Panc1 (cell line): ENCODE data around the gene NAGA. TPM values are rescaled to one million over a fixed set of nuclear protein-coding genes. Genes with fewer than 3 reads are reported as not detected.

Experiments
- ATAC-seq: fragments of 200-7000 bp; cut with Tn5 transposase; 2 replicates; pipeline ENCODE4 v1.9.1; 2020; ENCODE audit warnings: mild to moderate bottlenecking, moderate library complexity
- BruUV-seq: library from RNA; stranded (reverse); fragments of 400-500 nt; replicated peaks from 2 replicates; lab custom pipeline; 2021; lab: Mats Ljungman, UMichigan
- CTCF ChIA-PET: fragments of 300-600 bp; sonication (Branson Sonifier 250); formaldehyde crosslinking; loops from one replicate; lab custom pipeline; 2022; ENCODE audit warnings: antibody characterized with exemption; lab: Charles Lee
- POLR2A ChIA-PET: fragments of 300-600 bp; sonication (Branson Sonifier 250); formaldehyde crosslinking; loops from one replicate; lab custom pipeline; 2022; ENCODE audit warnings: antibody characterized with exemption; lab: Charles Lee
- DNase-seq: peaks from one replicate; pipeline ENCODE4 v3.0.0-alpha.2; 2010; ENCODE audit warnings: low read depth, low spot score
- H3K27ac ChIP-seq: 2 replicates; pipeline ENCODE4 v1.5.1; 2011; ENCODE audit warnings: mild to moderate bottlenecking, low read length, inconsistent platforms
- H3K27me3 ChIP-seq: fragments of 200-500 bp; sonication (Bioruptor generic); 2 replicates; pipeline ENCODE4 v1.6.0; 2014; ENCODE audit warnings: low read length, inconsistent platforms; ENCODE audit not compliant: control insufficient read depth, insufficient read depth
- H3K36me3 ChIP-seq: fragments of 200-500 bp; sonication (Bioruptor generic); 2 replicates; pipeline ENCODE4 v1.5.1; 2014; ENCODE audit warnings: inconsistent platforms, mild to moderate bottlenecking, low read length, moderate library complexity; ENCODE audit not compliant: control insufficient read depth, insufficient read depth
- H3K4me1 ChIP-seq: 2 replicates; pipeline ENCODE4 v1.5.1; 2011; ENCODE audit warnings: inconsistent platforms, mild to moderate bottlenecking, low read length, moderate library complexity; ENCODE audit not compliant: control insufficient read depth, insufficient read depth
- H3K4me3 ChIP-seq, 2 experiments: 2 replicates each; pipeline ENCODE4 v1.5.1; 2011 to 2012; ENCODE audit warnings: low read depth in 2 of 2, low read length in 2 of 2, mild to moderate bottlenecking in 2 of 2, inconsistent platforms in 1 of 2, moderate library complexity in 1 of 2
- H3K9me3 ChIP-seq: fragments of 200-500 bp; sonication (Bioruptor generic); 2 replicates; pipeline ENCODE4 v1.5.1; 2014; ENCODE audit warnings: low read depth, mild to moderate bottlenecking, inconsistent platforms, low read length, moderate library complexity; ENCODE audit not compliant: control insufficient read depth, insufficient read depth
- POLR2AphosphoS5 ChIP-seq: IDR thresholded peaks from 2 replicates; pipeline ENCODE4 v1.6.1; 2012; ENCODE audit warnings: mild to moderate bottlenecking, low read depth, low read length, moderate library complexity
- REST ChIP-seq, 2 experiments: IDR thresholded peaks; 2 replicates each; pipeline ENCODE4 v1.6.1; 2011 to 2012; ENCODE audit warnings: low read depth in 2 of 2, control low read depth in 1 of 2, low read length in 1 of 2, mild to moderate bottlenecking in 1 of 2, moderate library complexity in 1 of 2; ENCODE audit not compliant: insufficient read depth in 1 of 2
- SIN3A ChIP-seq: IDR thresholded peaks from 2 replicates; pipeline ENCODE4 v1.6.1; 2012; ENCODE audit warnings: low read depth, mild to moderate bottlenecking, low read length, moderate library complexity, borderline replicate concordance; ENCODE audit not compliant: insufficient read depth
- TCF7L2 ChIP-seq: IDR thresholded peaks from 2 replicates; pipeline ENCODE4 v1.6.1; 2011; ENCODE audit warnings: mild to moderate bottlenecking, low read depth, low read length, inconsistent platforms
- in situ Hi-C: cut with HindIII; loops from 2 replicates; pipeline ENCODE4 v1.10.0; 2016; ENCODE audit warnings: low sequenced_read_pairs, low pct_unique_long_range_greater_than_20kb
- intact Hi-C: fragments of 100-400 bp; cut with micrococcal nuclease; formaldehyde crosslinking; loops from one replicate; pipeline ENCODE4 v1.10.0; 2022; ENCODE audit not compliant: unreplicated experiment
- total RNA-seq: library from RNA; stranded (reverse); gene quantifications from one replicate; pipeline ENCODE4 v1.2.1, GENCODE V29; 2021; ENCODE audit not compliant: unreplicated experiment
- TF ChIP-seq, protein P1 (sequence below): fragments of 450-650 bp; IDR thresholded peaks from 2 replicates; pipeline ENCODE4 v1.5.1; 2017; ENCODE audit warnings: mild to moderate bottlenecking

The NAGA gene
- total RNA-seq, 1 experiment from 2014 or later: 24.2 TPM

GRCh38 chr22:42066126-42066761, 4.4 kb downstream of the NAGA start:
- no TSS peak for BruUV-seq
- no peaks in the 10 kb centered on the region for H3K9me3 ChIP-seq

DNA sequence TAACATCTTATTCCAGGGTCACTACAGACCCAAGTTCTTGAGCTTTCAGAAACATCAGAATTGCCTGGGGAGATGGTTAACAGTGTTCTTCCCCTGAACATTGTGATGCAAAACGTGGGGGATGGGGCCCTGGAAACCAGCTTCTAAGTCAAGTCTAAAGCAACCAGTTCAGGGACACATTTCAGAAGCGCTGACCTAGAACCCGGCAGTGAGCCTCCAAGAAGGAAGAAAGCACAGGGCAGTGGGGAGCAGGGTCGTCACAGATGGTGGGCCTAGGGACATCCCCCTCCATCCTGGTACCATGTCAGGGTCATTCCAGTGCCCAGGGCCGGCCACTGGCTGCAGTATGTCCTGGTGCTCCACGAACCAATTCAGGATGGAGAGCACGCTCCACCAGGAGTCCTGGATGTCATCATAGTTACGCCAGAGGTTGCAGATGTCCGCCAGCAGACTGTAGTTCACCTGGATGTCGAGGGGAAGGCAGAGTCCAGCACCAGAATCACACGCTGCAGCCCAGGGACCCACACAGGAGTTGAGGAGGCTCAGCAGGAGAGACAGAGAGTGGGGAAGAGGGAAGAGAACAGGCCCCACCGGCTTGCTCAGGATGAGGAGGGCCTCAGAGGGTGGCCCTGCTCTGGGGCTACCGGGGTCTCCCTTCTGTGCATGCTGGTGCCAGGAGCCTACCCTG, 5.0 kb downstream of the NAGA start:
- Histone ChIP-seq H3K36me3 (no peaks in the 10 kb centered on the region), H3K27ac (no peak overlapping the region), H3K9me3 (no peaks in the 10 kb centered on the region), H3K4me3 (no peak overlapping the region), H3K4me1 (no peaks in the 10 kb centered on the region), H3K27me3 (no peaks in the 10 kb centered on the region)
- ATAC-seq (no peak), DNase-seq (no peak)
- in situ Hi-C loops: no loop called here
- intact Hi-C loops: no loop called here
- no TSS peak for BruUV-seq
- TF ChIP-seq SIN3A: no peak
- TF ChIP-seq REST (IDR thresholded peaks at IDR 0.05; ENCODE audit: insufficient read depth in 1 of 2, low read depth in 2 of 2, low read length in 1 of 2): no peak
- no peak for TF ChIP-seq TCF7L2
- TF ChIP-seq, protein P1, sequence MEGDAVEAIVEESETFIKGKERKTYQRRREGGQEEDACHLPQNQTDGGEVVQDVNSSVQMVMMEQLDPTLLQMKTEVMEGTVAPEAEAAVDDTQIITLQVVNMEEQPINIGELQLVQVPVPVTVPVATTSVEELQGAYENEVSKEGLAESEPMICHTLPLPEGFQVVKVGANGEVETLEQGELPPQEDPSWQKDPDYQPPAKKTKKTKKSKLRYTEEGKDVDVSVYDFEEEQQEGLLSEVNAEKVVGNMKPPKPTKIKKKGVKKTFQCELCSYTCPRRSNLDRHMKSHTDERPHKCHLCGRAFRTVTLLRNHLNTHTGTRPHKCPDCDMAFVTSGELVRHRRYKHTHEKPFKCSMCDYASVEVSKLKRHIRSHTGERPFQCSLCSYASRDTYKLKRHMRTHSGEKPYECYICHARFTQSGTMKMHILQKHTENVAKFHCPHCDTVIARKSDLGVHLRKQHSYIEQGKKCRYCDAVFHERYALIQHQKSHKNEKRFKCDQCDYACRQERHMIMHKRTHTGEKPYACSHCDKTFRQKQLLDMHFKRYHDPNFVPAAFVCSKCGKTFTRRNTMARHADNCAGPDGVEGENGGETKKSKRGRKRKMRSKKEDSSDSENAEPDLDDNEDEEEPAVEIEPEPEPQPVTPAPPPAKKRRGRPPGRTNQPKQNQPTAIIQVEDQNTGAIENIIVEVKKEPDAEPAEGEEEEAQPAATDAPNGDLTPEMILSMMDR: no peak
- no peak for TF ChIP-seq POLR2AphosphoS5
- ChIA-PET CTCF (no interaction called here), POLR2A (no interaction called here)

More at GRCh38 chr22:42066126-42066761, 4.4 kb downstream of the NAGA start:
- Histone ChIP-seq H3K27ac (no peak overlapping the region), H3K36me3 (no peaks in the 10 kb centered on the region), H3K4me3 (no peak overlapping the region), H3K27me3 (no peaks in the 10 kb centered on the region), H3K4me1 (no peaks in the 10 kb centered on the region)
- POLR2A ChIA-PET: no interaction called here
- DNase-seq: no peak
- TF ChIP-seq REST (IDR thresholded peaks at IDR 0.05; ENCODE audit: insufficient read depth in 1 of 2, low read depth in 2 of 2, low read length in 1 of 2) (no peak), TCF7L2 (no peak), SIN3A (no peak), POLR2AphosphoS5 (no peak)
- TF ChIP-seq, protein P1: no peak
- intact Hi-C loops: no loop called here
- no peak for ATAC-seq
- CTCF ChIA-PET: no interaction called here
- in situ Hi-C loops: no loop called here
